Spinal cord (tissue), 10 donors: ENCODE measurements around the gene PRDM16. TPM values are rescaled to one million over a fixed set of nuclear protein-coding genes. Genes with fewer than 3 reads are reported as not detected.

ENCODE experiments used
- DNase-seq, 6 donors: peaks; one replicate each; pipeline versions ENCODE4 v3.0.0 to v3.0.0-alpha.2; 2013 to 2015; ENCODE audit warnings: low spot score in 6 of 6, low read depth in 4 of 6
- H3K27ac ChIP-seq: one replicate; pipeline ENCODE4 v1.5.1; 2013; ENCODE audit warnings: low read depth, low read length, control low read depth
- H3K27me3 ChIP-seq: one replicate; pipeline ENCODE4 v1.6.1; 2013; ENCODE audit warnings: low read length; ENCODE audit not compliant: control insufficient read depth, insufficient read depth
- H3K36me3 ChIP-seq: one replicate; pipeline ENCODE4 v1.6.1; 2013; ENCODE audit warnings: low read length; ENCODE audit not compliant: control insufficient read depth, insufficient read depth
- H3K4me1 ChIP-seq: one replicate; pipeline ENCODE4 v1.6.1; 2013; ENCODE audit warnings: low read length; ENCODE audit not compliant: control insufficient read depth, insufficient read depth
- H3K4me3 ChIP-seq: one replicate; pipeline ENCODE4 v1.5.1; 2013; ENCODE audit warnings: low read depth, low read length, control low read depth
- H3K9me3 ChIP-seq: one replicate; pipeline ENCODE4 v1.6.1; 2013; ENCODE audit warnings: low read length; ENCODE audit not compliant: control insufficient read depth, insufficient read depth
- WGBS: methylation state at CpG from one replicate; pipeline ENCODE4 v1.1.5; 2013; ENCODE audit warnings: missing lambda C conversion rate; ENCODE audit not compliant: insufficient coverage; 5-methylcytosine and 5-hydroxymethylcytosine counted together
- polyA plus RNA-seq, 2 donors: library from polyadenylated mRNA; unstranded; fragments of 120-200 nt; gene quantifications; one replicate each; pipeline ENCODE4 v1.2.1, GENCODE V29; 2013; ENCODE audit not compliant: insufficient read length in 2 of 2
- total RNA-seq, 2 donors: library from RNA; depleted of rRNA in 1 of 2; stranded (reverse); fragments of 120-200 nt in 1 of 2; fragments of >200 nt in 1 of 2; gene quantifications; one replicate each; pipeline versions ENCODE4 v1.2.3 to v1.2.4, GENCODE V29; 2013 to 2014
- donor health status: healthy.

Gene PRDM16
- total and polyA plus RNA-seq, 4 donors, result 6.1 to 8.3 (median 7.3) TPM

GRCh38 chr1:3477241-3477995, 408.4 kb downstream of the PRDM16 start:
- Histone ChIP-seq H3K9me3 (no peaks in the 10 kb centered on the region), H3K4me1 (peaks cover 14% of the 10 kb centered on the region), H3K27me3 (no peaks in the 10 kb centered on the region), H3K4me3 (no peak overlapping the region), H3K36me3 (no peaks in the 10 kb centered on the region), H3K27ac (no peak overlapping the region)
- DNase-seq, result no peak
- WGBS, result 69% methylated on average over 24 of the region's 28 CpGs

GRCh38 chr1:3478187-3478586, 409.2 kb downstream of the PRDM16 start:
- Histone ChIP-seq H3K9me3 (no peaks in the 10 kb centered on the region), H3K4me3 (no peak overlapping the region), H3K4me1 (peaks cover 7% of the 10 kb centered on the region), H3K27me3 (no peaks in the 10 kb centered on the region), H3K36me3 (no peaks in the 10 kb centered on the region), H3K27ac (no peak overlapping the region)
- no peak for DNase-seq
- 75% methylated on average over 23 of the region's 24 CpGs for WGBS

GRCh38 chr1:3479511-3480368, 410.7 kb downstream of the PRDM16 start:
- no peaks in the 10 kb centered on the region for H3K9me3 ChIP-seq
- H3K36me3 ChIP-seq, result no peaks in the 10 kb centered on the region
- no peak overlapping the region for H3K4me3 ChIP-seq
- 83% methylated on average over 23 of the region's 30 CpGs for WGBS
- H3K27me3 ChIP-seq, result no peaks in the 10 kb centered on the region
- H3K4me1 ChIP-seq, result no peaks in the 10 kb centered on the region
- no peak overlapping the region for H3K27ac ChIP-seq
- no peak for DNase-seq

GRCh38 chr1:3480369-3480719, 411.3 kb downstream of the PRDM16 start:
- Histone ChIP-seq H3K9me3 (no peaks in the 10 kb centered on the region), H3K4me3 (no peak overlapping the region), H3K27me3 (no peaks in the 10 kb centered on the region), H3K36me3 (no peaks in the 10 kb centered on the region), H3K27ac (no peak overlapping the region), H3K4me1 (no peaks in the 10 kb centered on the region)
- no peak for DNase-seq
- 77% methylated on average over 19 of the region's 21 CpGs for WGBS

- Histone ChIP-seq H3K27me3 (no peaks in the 10 kb centered on the region), H3K9me3 (no peaks in the 10 kb centered on the region)
- WGBS, result 78% methylated on average over 13 of the region's 15 CpGs
Measured at GRCh38 chr1:3481046-3481445, 412.0 kb downstream of the PRDM16 start.

GRCh38 chr1:3481836-3482375, 412.9 kb downstream of the PRDM16 start:
- H3K4me3 ChIP-seq, result no peak overlapping the region
- no peaks in the 10 kb centered on the region for H3K27me3 ChIP-seq
- no peak overlapping the region for H3K27ac ChIP-seq
- no peaks in the 10 kb centered on the region for H3K36me3 ChIP-seq
- WGBS, result 81% methylated on average over 17 of the region's 20 CpGs
- no peaks in the 10 kb centered on the region for H3K9me3 ChIP-seq
- DNase-seq, result no peak
- H3K4me1 ChIP-seq, result no peaks in the 10 kb centered on the region

More at GRCh38 chr1:3481046-3481445, 412.0 kb downstream of the PRDM16 start:
- H3K27ac ChIP-seq, result no peak overlapping the region
- DNase-seq, result no peak
- no peaks in the 10 kb centered on the region for H3K4me1 ChIP-seq
- H3K4me3 ChIP-seq, result no peak overlapping the region
- H3K36me3 ChIP-seq, result no peaks in the 10 kb centered on the region

GRCh38 chr1:3482378-3482849, 413.4 kb downstream of the PRDM16 start:
- Histone ChIP-seq H3K27ac (no peak overlapping the region), H3K4me1 (no peaks in the 10 kb centered on the region), H3K36me3 (no peaks in the 10 kb centered on the region), H3K4me3 (no peak overlapping the region), H3K27me3 (no peaks in the 10 kb centered on the region), H3K9me3 (no peaks in the 10 kb centered on the region)
- no peak for DNase-seq
- WGBS, result 78% methylated on average over 18 of the region's 18 CpGs

GRCh38 chr1:3483380-3483779, 414.4 kb downstream of the PRDM16 start:
- no peak overlapping the region for H3K4me3 ChIP-seq
- peaks cover 2% of the 10 kb centered on the region for H3K9me3 ChIP-seq
- no peaks in the 10 kb centered on the region for H3K36me3 ChIP-seq
- no peaks in the 10 kb centered on the region for H3K4me1 ChIP-seq
- 93% methylated on average over 14 of the region's 14 CpGs for WGBS
- no peak for DNase-seq
- H3K27me3 ChIP-seq, result no peaks in the 10 kb centered on the region
- H3K27ac ChIP-seq, result no peak overlapping the region

GRCh38 chr1:3483801-3484444, 414.9 kb downstream of the PRDM16 start:
- peak in 1 of 6 donors; percentile 21 for DNase-seq
- Histone ChIP-seq H3K27me3 (no peaks in the 10 kb centered on the region), H3K9me3 (peaks cover 2% of the 10 kb centered on the region), H3K36me3 (no peaks in the 10 kb centered on the region), H3K4me3 (no peak overlapping the region), H3K4me1 (no peaks in the 10 kb centered on the region), H3K27ac (no peak overlapping the region)
- WGBS, result 57% methylated on average over 31 of the region's 31 CpGs
